GM12878 (cell line): Measurements from ENCODE around the gene ANKRD13D. TPM values are rescaled to one million over a fixed set of nuclear protein-coding genes. Genes with fewer than 3 reads are reported as not detected.
A peak's percentile ranks its signal among the peaks of the same experiment; 100 is the strongest.

Experiments used
- BCL11A ChIP-seq: IDR thresholded peaks from 2 replicates; pipeline ENCODE4 v1.6.1; 2011; ENCODE audit warnings: low read depth, low read length
- EGR1 ChIP-seq, 2 experiments: IDR thresholded peaks; 1 replicate in 1 of 2; 2 replicates in 1 of 2; pipeline ENCODE4 v1.6.1; 2011 to 2012; ENCODE audit warnings: low read depth in 2 of 2, low read length in 2 of 2, borderline replicate concordance in 1 of 2, mild to moderate bottlenecking in 1 of 2, moderate library complexity in 1 of 2
- ESRRA ChIP-seq: IDR thresholded peaks from 2 replicates; pipeline ENCODE4 v1.6.1; 2012; ENCODE audit warnings: mild to moderate bottlenecking, low read length, improper control_type of control experiment
- FOXK2 ChIP-seq: fragments of 450-650 bp; IDR thresholded peaks from 2 replicates; pipeline ENCODE4 v1.6.1; 2017; ENCODE audit warnings: mild to moderate bottlenecking, moderate library complexity
- HDAC6 ChIP-seq: fragments of 200-600 bp; sonication (generic); IDR thresholded peaks from one replicate; pipeline ENCODE4 v1.8.0; 2017; ENCODE audit warnings: antibody characterized with exemption; ENCODE audit not compliant: unreplicated experiment
- IKZF2 ChIP-seq, 2 experiments: fragments of 450-650 bp; IDR thresholded peaks; 2 replicates each; pipeline ENCODE4 v1.6.1; 2017; ENCODE audit warnings: mild to moderate bottlenecking in 2 of 2, moderate library complexity in 2 of 2
- KLF5 ChIP-seq: fragments of 450-650 bp; IDR thresholded peaks from 2 replicates; pipeline ENCODE4 v1.6.1; 2014; ENCODE audit warnings: mild to moderate bottlenecking; ENCODE audit not compliant: partially characterized antibody
- MTA3 ChIP-seq: IDR thresholded peaks from 2 replicates; pipeline ENCODE4 v1.6.1; 2012; ENCODE audit warnings: low read length, inconsistent platforms, borderline replicate concordance
- PKNOX1 ChIP-seq: fragments of 450-650 bp; IDR thresholded peaks from 2 replicates; pipeline ENCODE4 v1.6.1; 2016; ENCODE audit warnings: mild to moderate bottlenecking
- RFX5 ChIP-seq: IDR thresholded peaks from 2 replicates; pipeline ENCODE4 v1.6.1; 2011; ENCODE audit warnings: low read depth, low read length, improper control_type of control experiment
- SKIL ChIP-seq: fragments of 450-650 bp; IDR thresholded peaks from 2 replicates; pipeline ENCODE4 v1.6.1; 2017; ENCODE audit warnings: mild to moderate bottlenecking, low read depth, inconsistent platforms; ENCODE audit not compliant: poor library complexity, severe bottlenecking
- SMC3 ChIP-seq: IDR thresholded peaks from 2 replicates; pipeline ENCODE4 v1.6.1; 2011; ENCODE audit warnings: low read length, improper control_type of control experiment, borderline replicate concordance
- ZNF217 ChIP-seq: fragments of 450-650 bp; IDR thresholded peaks from 2 replicates; pipeline ENCODE4 v1.6.1; 2017; ENCODE audit warnings: antibody characterized with exemption, mild to moderate bottlenecking
- ZNF592 ChIP-seq: fragments of 450-650 bp; IDR thresholded peaks from 2 replicates; pipeline ENCODE4 v1.6.1; 2017; ENCODE audit warnings: mild to moderate bottlenecking, moderate library complexity
- ZNF622 ChIP-seq: fragments of 450-650 bp; IDR thresholded peaks from 2 replicates; pipeline ENCODE4 v1.6.1; 2017; ENCODE audit warnings: mild to moderate bottlenecking, inconsistent platforms
- polyA plus RNA-seq, 11 experiments: library from polyadenylated mRNA; depleted of rRNA in 4 of 11; unstranded in 6 of 11; stranded (reverse) in 5 of 11; fragments of >200 nt; fragmentation: Nextera tagmentation in 4 of 11; fragmentation: Illumina TruSeq in 1 of 11; extraction: Ambion mirVana in 4 of 11; extraction: Trizol in 1 of 11; gene quantifications; 1 replicate in 1 of 11; 2 replicates in 10 of 11; pipeline versions ENCODE4 v1.2.1 to v1.2.3, GENCODE V29; 2011 to 2016; ENCODE audit warnings: inconsistent platforms in 2 of 11, missing spikeins in 2 of 11, low read depth in 1 of 11
- total RNA-seq, 4 experiments: library from RNA; depleted of rRNA in 3 of 4; stranded (reverse); fragments of >200 nt in 3 of 4; fragmentation: Illumina TruSeq in 1 of 4; extraction: Trizol in 1 of 4; gene quantifications; 2 replicates each; pipeline versions ENCODE4 v1.2.1 to v1.2.3, GENCODE V29; 2013 to 2021
- TF ChIP-seq, protein P1 (sequence below): fragments of 450-650 bp; IDR thresholded peaks from 2 replicates; pipeline ENCODE4 v1.6.1; 2014; ENCODE audit warnings: mild to moderate bottlenecking
- TF ChIP-seq, protein P2 (sequence below): fragments of 450-650 bp; formaldehyde crosslinking; IDR thresholded peaks from 2 replicates; pipeline ENCODE4 v1.4.0; 2020; ENCODE audit warnings: mild to moderate bottlenecking, moderate library complexity

The ANKRD13D gene
- total and polyA plus RNA-seq, 10 of the 15 experiments (the other 5 are each of a cell fraction or from before 2014, with no cell fraction given), result 2.0 to 56.2 (median 21.4) TPM

- no peak for TF ChIP-seq ZNF592
- TF ChIP-seq, protein P1, sequence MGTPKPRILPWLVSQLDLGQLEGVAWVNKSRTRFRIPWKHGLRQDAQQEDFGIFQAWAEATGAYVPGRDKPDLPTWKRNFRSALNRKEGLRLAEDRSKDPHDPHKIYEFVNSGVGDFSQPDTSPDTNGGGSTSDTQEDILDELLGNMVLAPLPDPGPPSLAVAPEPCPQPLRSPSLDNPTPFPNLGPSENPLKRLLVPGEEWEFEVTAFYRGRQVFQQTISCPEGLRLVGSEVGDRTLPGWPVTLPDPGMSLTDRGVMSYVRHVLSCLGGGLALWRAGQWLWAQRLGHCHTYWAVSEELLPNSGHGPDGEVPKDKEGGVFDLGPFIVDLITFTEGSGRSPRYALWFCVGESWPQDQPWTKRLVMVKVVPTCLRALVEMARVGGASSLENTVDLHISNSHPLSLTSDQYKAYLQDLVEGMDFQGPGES, result no peak
- TF ChIP-seq SKIL, result peak; percentile 73
- TF ChIP-seq, protein P2, sequence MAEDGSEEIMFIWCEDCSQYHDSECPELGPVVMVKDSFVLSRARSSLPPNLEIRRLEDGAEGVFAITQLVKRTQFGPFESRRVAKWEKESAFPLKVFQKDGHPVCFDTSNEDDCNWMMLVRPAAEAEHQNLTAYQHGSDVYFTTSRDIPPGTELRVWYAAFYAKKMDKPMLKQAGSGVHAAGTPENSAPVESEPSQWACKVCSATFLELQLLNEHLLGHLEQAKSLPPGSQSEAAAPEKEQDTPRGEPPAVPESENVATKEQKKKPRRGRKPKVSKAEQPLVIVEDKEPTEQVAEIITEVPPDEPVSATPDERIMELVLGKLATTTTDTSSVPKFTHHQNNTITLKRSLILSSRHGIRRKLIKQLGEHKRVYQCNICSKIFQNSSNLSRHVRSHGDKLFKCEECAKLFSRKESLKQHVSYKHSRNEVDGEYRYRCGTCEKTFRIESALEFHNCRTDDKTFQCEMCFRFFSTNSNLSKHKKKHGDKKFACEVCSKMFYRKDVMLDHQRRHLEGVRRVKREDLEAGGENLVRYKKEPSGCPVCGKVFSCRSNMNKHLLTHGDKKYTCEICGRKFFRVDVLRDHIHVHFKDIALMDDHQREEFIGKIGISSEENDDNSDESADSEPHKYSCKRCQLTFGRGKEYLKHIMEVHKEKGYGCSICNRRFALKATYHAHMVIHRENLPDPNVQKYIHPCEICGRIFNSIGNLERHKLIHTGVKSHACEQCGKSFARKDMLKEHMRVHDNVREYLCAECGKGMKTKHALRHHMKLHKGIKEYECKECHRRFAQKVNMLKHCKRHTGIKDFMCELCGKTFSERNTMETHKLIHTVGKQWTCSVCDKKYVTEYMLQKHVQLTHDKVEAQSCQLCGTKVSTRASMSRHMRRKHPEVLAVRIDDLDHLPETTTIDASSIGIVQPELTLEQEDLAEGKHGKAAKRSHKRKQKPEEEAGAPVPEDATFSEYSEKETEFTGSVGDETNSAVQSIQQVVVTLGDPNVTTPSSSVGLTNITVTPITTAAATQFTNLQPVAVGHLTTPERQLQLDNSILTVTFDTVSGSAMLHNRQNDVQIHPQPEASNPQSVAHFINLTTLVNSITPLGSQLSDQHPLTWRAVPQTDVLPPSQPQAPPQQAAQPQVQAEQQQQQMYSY (CRISPR knock-in tag), result no peak
- no peak for TF ChIP-seq FOXK2
- TF ChIP-seq ESRRA, result no peak
- TF ChIP-seq MTA3, result no peak
- peak; percentile 52 to 71; a peak in 3 of 4 replicates for TF ChIP-seq IKZF2 (IDR thresholded peaks at IDR 0.05)
- TF ChIP-seq BCL11A, result peak; percentile 76; the same call in 1 of the 2 replicates
- no peak for TF ChIP-seq RFX5
- TF ChIP-seq HDAC6, result no peak
- no peak for TF ChIP-seq ZNF622
- TF ChIP-seq EGR1 (IDR thresholded peaks at IDR 0.05; ENCODE audit: borderline replicate concordance in 1 of 2, low read depth in 2 of 2, low read length in 2 of 2), result peak in 1 of 2 experiments; percentile 79; a peak in 1 of 3 replicates
- no peak; the same call in 1 of the 2 replicates for TF ChIP-seq SMC3
- peak; percentile 81 for TF ChIP-seq PKNOX1
- no peak for TF ChIP-seq KLF5
- TF ChIP-seq ZNF217, result no peak
Measured at GRCh38 chr11:67268081-67268961, 20.8 kb upstream of the ANKRD13D start (continued).
